Activated CD8-positive, alpha-beta T cell treated with anti-CD3 and anti-CD28 coated beads, Interleukin-2, amount 10 ng/mL, durations not matched to agents 7 days and 5 days (primary cell): ENCODE measurements around the gene ZNF691. TPM values are rescaled to one million over a fixed set of nuclear protein-coding genes. Genes with fewer than 3 reads are reported as not detected.
"Not testable (repeated sequence)": the region's sequence is repeated elsewhere in the genome, so short reads cannot be mapped to it uniquely, and the experiment has no call there.

Experiments used
- ATAC-seq: fragments of 150-1000 bp; cut with Tn5 transposase; one replicate; pipeline ENCODE4 v1.10.0; 2021; ENCODE audit warnings: moderate library complexity
- CTCF ChIA-PET: fragments of 350-600 bp; sonication (Branson Sonifier 250); formaldehyde crosslinking; loops from one replicate; lab custom pipeline; 2021; ENCODE audit warnings: antibody characterized with exemption; lab: Charles Lee
- POLR2A ChIA-PET: fragments of 350-600 bp; sonication (Branson Sonifier 250); formaldehyde crosslinking; loops from one replicate; lab custom pipeline; 2021; ENCODE audit warnings: antibody characterized with exemption; lab: Charles Lee
- DNase-seq: peaks from one replicate; pipeline ENCODE4 v3.0.0-alpha.2; 2020
- H3K27ac Mint-ChIP-seq: one replicate; pipeline ENCODE4 v1.8.0; 2021; ENCODE audit warnings: mild to moderate bottlenecking, mixed read lengths
- H3K27me3 Mint-ChIP-seq: one replicate; pipeline ENCODE4 v1.8.0; 2021; ENCODE audit warnings: low read depth, mixed read lengths
- H3K36me3 Mint-ChIP-seq: one replicate; pipeline ENCODE4 v1.8.0; 2021; ENCODE audit warnings: low read depth, mixed read lengths
- H3K4me1 Mint-ChIP-seq: one replicate; pipeline ENCODE4 v1.8.0; 2021; ENCODE audit warnings: low read depth, mixed read lengths
- H3K4me3 Mint-ChIP-seq: one replicate; pipeline ENCODE4 v1.8.0; 2021; ENCODE audit warnings: mild to moderate bottlenecking, mixed read lengths
- H3K9me3 Mint-ChIP-seq: one replicate; pipeline ENCODE4 v1.8.0; 2022; ENCODE audit warnings: mixed read lengths; ENCODE audit not compliant: insufficient read depth
- total RNA-seq, 2 experiments: library from RNA; stranded (reverse); gene quantifications; one replicate each; pipeline ENCODE4 v1.2.3, GENCODE V29; 2021

ZNF691 gene
- total RNA-seq, 2 experiments from 2014 or later: 8.0 to 8.9 TPM

DNA sequence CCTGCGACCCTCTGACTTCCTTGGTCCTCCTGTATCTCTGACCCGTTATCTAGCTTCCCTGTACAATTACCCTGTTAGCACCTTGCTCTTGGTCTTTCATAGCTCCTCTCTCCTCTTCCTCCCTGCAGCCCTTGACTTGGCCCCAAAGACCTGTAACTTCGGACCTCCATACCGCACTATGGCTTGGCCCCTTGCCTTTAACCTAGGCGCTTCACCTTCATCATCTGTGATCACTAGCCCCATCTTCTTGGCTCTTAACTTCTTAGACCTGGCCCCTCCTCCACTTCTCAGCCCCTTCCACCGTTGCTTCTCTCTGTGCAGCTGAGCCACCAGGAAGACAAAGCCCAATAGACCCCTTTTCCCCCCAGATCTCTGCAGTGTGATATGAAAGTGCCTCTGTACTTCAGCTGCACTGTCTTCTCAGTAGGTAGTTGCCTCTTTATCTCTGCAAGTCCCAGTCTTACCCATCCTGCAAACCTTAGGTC, 740 bp downstream of the ZNF691 start:
- POLR2A ChIA-PET: interaction anchor here (1.5 to 4.1 kb wide), 3 partner anchors 11 to 80 kb away, joined by 3 to 28 read pairs (median 13); partner anchors contain the start of genes C1orf50, ERMAP, P3H1 and SVBP
- Mint-ChIP-seq H3K4me3 (peak overlapping the region; percentile 87), H3K9me3 (no peaks in the 10 kb centered on the region), H3K27ac (peak overlapping the region; percentile 80), H3K27me3 (no peaks in the 10 kb centered on the region), H3K4me1 (peaks cover 30% of the 10 kb centered on the region), H3K36me3 (peaks cover 29% of the 10 kb centered on the region)
- DNase-seq: peak; percentile 27
- CTCF ChIA-PET: interaction anchor here (0.5 to 4.6 kb wide), 16 partner anchors 9 to 226 kb away, joined by 3 to 22 read pairs (median 6); partner anchors contain the start of genes C1orf50, ERMAP, P3H1 and SVBP
- ATAC-seq: no peak

DNA sequence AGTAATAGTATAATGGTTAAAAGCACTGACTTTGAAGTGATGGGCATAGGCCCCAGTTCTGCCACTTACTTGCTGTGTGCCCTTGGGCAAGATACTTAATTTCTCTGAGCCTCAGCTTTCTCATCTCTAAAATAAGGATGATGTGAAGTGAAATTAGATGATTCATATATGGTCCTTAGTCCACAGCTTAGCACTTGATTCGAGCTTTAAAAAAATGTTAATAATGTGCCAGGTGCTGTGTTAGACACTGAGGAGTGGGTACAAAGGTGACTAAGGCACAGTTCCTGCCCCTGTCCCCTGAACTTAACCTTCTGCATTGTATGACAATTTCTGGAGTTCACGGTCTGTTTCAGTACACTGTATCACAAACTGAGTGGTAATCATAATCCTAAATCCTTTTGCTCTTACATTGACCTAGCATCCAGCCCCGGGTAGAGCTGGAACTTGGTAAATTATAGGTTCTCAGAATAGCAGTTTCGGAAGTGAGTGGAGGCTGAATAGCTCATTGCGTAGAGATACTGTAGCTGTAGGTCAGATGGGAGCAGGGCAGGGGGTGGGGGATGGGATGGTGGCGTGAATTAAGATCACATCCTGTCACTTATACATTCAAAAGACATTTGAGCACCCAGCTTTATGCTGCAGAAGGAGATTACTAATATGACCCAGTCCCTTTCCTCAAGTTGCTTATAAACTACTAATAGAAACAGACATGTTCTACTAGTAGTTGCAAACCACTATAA, 1.5 kb downstream of the ZNF691 start:
- ChIA-PET CTCF (interaction anchor here (0.5 to 4.6 kb wide), 9 partner anchors 9 to 225 kb away, joined by 3 to 21 read pairs (median 6); partner anchors contain the start of genes ERMAP and SVBP), POLR2A (interaction anchor here (2.9 to 4.1 kb wide), 2 partner anchors 31 to 81 kb away, joined by 13 to 28 read pairs; partner anchors contain the start of genes C1orf50, ERMAP, P3H1 and SVBP)
- Mint-ChIP-seq H3K27me3 (no peaks in the 10 kb centered on the region), H3K4me1 (peaks cover 30% of the 10 kb centered on the region), H3K9me3 (no peaks in the 10 kb centered on the region), H3K27ac (peak overlapping the region; percentile 80), H3K36me3 (peaks cover 35% of the 10 kb centered on the region), H3K4me3 (peak overlapping the region; percentile 87)
- DNase-seq (no peak), ATAC-seq (no peak)

DNA sequence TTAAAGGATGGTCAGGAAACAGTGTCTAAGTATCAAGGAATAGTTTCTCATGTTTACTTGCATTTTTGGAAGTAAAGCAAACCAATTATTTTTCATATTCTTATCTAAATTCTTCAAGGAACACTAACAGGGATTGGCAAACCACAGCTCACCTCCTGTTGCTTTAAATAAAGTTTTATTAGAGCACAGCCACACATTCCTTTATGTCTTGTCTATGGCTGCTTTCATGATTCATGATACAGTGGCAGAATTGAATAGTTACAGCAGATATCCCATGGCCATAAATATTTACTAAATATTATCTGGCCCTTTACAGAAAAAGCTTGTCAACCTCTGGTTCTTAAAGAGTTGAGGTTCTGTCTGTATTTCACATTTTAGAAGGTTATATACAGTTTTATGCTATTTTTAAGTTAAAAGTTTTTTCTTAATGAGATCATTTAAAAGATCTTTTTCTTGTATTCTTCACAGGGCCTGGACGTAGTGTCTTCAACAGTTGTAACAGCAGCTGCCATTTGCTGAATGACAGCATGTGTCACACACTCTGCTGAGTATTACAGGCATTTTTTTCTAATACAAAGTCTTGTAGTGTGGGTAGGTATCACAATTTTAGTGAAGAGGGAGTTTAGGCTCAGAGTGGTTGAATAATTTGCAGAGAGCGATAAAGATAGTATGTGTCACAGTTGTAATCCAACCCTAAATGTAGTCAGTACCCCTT, 2.6 kb downstream of the ZNF691 start:
- ATAC-seq: no peak
- H3K9me3 Mint-ChIP-seq: no peaks in the 10 kb centered on the region
- H3K4me3 Mint-ChIP-seq: no peak overlapping the region
- ChIA-PET POLR2A (interaction anchor here (2.9 to 4.1 kb wide), 2 partner anchors 32 to 82 kb away, joined by 13 to 28 read pairs; partner anchors contain the start of genes C1orf50, ERMAP, P3H1 and SVBP), CTCF (interaction anchor here (0.6 to 4.6 kb wide), 5 partner anchors 13 to 224 kb away, joined by 3 to 20 read pairs (median 4); no protein-coding TSS in a partner anchor)
- H3K4me1 Mint-ChIP-seq: peaks cover 30% of the 10 kb centered on the region
- no peak for DNase-seq
- no peak overlapping the region for H3K27ac Mint-ChIP-seq
- peaks cover 33% of the 10 kb centered on the region for H3K36me3 Mint-ChIP-seq
- H3K27me3 Mint-ChIP-seq: no peaks in the 10 kb centered on the region

DNA sequence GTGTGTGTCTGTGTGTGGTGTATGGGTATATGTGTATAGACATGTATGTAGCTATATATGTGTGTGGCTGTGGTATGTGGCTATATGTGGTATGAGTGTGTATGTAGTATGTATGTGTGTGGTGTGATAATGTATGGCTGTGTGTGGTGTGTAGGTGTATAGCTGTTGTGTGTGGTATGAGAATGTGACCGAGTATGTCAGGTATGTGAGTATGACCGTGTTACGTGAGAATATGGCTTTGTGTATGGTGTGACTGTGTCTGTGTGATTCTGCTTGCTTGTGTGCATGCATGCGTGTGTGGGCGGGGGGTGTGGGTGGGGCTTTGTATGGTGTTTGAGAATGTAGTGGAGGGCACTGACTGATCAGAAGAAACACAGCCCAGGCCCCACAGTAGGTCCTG, 3.5 kb downstream of the ZNF691 start:
- Mint-ChIP-seq H3K4me1 (peaks cover 30% of the 10 kb centered on the region), H3K27ac (peak overlapping the region; percentile 0), H3K27me3 (no peaks in the 10 kb centered on the region), H3K36me3 (peaks cover 34% of the 10 kb centered on the region), H3K4me3 (no peak overlapping the region), H3K9me3 (no peaks in the 10 kb centered on the region)
- ChIA-PET CTCF (interaction anchor here (0.6 to 2.2 kb wide), 2 partner anchors 54 to 73 kb away, joined by 3 to 4 read pairs; no protein-coding TSS in a partner anchor), POLR2A (no interaction called here)
- ATAC-seq (no peak), DNase-seq (no peak)

DNA sequence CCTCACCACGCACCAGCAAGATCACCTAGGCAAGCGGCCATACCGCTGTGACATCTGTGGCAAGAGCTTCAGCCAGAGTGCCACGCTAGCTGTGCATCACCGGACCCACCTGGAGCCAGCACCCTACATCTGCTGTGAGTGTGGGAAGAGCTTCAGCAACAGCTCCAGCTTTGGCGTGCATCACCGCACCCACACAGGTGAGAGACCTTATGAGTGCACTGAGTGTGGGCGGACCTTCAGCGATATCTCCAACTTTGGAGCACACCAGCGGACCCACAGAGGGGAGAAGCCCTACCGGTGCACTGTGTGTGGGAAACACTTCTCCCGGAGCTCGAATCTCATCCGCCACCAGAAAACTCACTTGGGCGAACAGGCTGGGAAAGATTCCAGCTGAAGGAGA, 5.0 kb downstream of the ZNF691 start:
- Mint-ChIP-seq H3K36me3 (peaks cover 36% of the 10 kb centered on the region), H3K27me3 (no peaks in the 10 kb centered on the region), H3K4me1 (peaks cover 25% of the 10 kb centered on the region), H3K4me3 (no peak overlapping the region), H3K9me3 (no peaks in the 10 kb centered on the region), H3K27ac (no peak overlapping the region)
- ATAC-seq: no peak
- POLR2A ChIA-PET: no interaction called here
- DNase-seq: no peak
- CTCF ChIA-PET: no interaction called here

DNA sequence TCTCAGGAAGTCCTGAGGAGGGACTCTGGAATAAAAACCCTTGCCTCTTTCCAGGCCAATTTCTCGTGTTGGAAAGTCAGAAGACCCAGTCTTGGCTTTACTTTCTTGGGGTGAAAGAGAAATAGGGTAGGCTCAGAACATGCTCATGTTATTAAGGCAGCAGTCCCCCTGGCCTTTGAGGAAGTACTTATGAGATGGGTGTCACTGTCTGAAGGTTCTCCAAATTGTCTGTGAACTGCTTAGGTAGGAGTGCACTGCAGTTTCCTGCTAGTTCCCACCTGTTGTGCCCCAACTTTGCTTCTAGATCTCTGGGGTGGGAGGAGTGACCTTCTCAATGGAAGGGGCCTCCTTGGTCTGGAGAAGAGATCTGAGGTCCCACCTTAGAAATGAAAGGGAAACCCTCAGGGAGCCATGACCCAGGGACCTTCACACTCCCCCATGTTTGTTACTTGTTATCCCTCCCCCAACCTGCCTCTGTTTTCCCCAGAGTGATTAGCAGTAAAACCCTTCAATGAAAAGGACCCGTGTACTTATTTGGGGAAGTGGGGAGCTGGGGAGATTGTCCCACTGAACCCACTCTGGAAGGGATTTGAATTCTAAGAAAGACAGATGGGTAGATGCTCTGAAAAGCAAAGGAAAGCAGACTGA, 5.7 kb downstream of the ZNF691 start:
- peaks cover 39% of the 10 kb centered on the region for H3K36me3 Mint-ChIP-seq
- ChIA-PET CTCF (no interaction called here), POLR2A (no interaction called here)
- H3K9me3 Mint-ChIP-seq: no peaks in the 10 kb centered on the region
- no peak overlapping the region for H3K4me3 Mint-ChIP-seq
- H3K27me3 Mint-ChIP-seq: no peaks in the 10 kb centered on the region
- ATAC-seq: no peak
- no peak overlapping the region for H3K27ac Mint-ChIP-seq
- peaks cover 24% of the 10 kb centered on the region for H3K4me1 Mint-ChIP-seq
- DNase-seq: no peak

DNA sequence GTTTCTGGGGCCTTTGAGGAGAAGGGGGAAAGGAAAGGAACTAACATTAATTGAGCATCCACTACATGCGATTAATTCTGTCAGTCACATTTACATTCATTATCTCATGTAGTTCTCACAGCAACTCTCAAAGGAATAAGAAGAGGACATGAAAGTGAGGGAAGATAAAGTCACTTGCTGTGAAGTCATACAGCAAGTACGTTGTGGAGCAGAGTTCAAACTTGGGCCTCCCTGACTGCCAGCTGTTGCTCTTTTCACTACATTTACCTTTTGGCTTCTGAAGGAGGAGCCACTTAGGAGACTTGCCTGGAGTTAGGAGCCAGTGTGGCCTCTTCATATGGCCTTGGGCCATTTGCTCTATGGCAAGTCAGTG, 6.2 kb downstream of the ZNF691 start:
- no peak for ATAC-seq
- peaks cover 42% of the 10 kb centered on the region for H3K36me3 Mint-ChIP-seq

DNA sequence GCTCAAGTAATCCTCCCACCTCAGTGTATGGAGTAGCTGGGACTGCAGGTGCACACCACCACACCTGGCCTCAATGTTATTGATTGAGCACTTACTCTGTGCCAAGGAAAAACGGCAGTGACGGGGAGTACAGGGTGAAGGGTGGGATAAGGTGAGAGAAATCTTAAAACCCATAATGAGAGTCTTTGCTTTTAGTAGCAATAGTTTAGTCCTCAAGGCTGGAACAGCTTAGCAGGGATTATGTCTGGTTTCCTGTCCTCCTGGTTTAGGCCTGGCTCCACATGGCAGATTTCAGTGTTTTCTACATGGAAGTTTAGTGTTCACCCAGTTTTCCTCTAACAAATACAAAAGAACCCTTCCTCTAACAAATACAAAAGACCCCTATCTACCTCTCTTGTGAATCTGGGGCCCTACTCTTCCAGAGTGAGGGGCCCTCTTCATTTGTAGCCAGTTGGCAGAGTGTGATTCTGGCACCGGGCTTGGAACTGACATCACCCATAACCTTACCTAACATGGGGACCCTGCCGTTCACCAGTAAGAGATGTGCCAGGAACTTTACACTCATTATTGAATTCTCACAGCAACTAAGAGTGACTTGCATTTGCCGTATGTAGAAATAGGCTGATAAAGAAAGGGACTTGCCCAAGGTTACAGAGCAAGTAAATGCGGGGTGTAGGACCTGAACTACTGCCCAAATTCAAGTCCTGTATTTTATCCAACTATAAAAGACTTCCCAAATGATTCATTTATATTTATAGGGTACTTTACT, 6.9 kb downstream of the ZNF691 start:
- Mint-ChIP-seq H3K36me3 (peaks cover 42% of the 10 kb centered on the region), H3K4me3 (no peak overlapping the region), H3K4me1 (peaks cover 11% of the 10 kb centered on the region), H3K9me3 (peaks cover 4% of the 10 kb centered on the region), H3K27me3 (no peaks in the 10 kb centered on the region), H3K27ac (no peak overlapping the region)
- DNase-seq (no peak), ATAC-seq (no peak)
- ChIA-PET CTCF (no interaction called here), POLR2A (no interaction called here)

More for the DNA sequence above, 6.2 kb downstream of the ZNF691 start:
- no peaks in the 10 kb centered on the region for H3K27me3 Mint-ChIP-seq
- no peak overlapping the region for H3K4me3 Mint-ChIP-seq
- no peak for DNase-seq
- ChIA-PET CTCF (no interaction called here), POLR2A (no interaction called here)
- H3K4me1 Mint-ChIP-seq: peaks cover 19% of the 10 kb centered on the region
- no peak overlapping the region for H3K27ac Mint-ChIP-seq
- peaks cover 4% of the 10 kb centered on the region for H3K9me3 Mint-ChIP-seq

DNA sequence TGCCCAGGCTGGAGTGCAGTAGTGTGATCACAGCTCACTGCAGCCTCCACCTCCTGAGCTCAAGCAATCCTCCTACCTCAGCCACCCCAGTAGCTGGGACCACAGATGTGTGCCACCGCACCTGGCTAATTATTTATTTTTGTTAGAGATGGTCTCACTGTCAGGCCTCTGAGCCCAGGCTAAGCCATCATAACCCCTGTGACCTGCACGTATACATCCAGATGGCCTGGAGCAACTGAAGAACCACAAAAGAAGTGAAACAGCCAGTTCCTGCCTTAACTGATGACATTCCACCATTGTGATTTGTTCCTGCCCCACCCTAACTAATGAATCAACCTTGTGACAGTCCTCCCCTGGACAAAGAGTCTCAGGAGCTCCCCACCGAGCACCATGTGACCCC, 10.1 kb downstream of the ZNF691 start:
- ATAC-seq, H3K9me3 Mint-ChIP-seq, POLR2A ChIA-PET, H3K4me1 Mint-ChIP-seq, H3K4me3 Mint-ChIP-seq, H3K27ac Mint-ChIP-seq, DNase-seq, CTCF ChIA-PET: not testable (repeated sequence)
- H3K27me3 Mint-ChIP-seq: peaks cover 15% of the 10 kb centered on the region
- peaks cover 24% of the 10 kb centered on the region for H3K36me3 Mint-ChIP-seq

DNA sequence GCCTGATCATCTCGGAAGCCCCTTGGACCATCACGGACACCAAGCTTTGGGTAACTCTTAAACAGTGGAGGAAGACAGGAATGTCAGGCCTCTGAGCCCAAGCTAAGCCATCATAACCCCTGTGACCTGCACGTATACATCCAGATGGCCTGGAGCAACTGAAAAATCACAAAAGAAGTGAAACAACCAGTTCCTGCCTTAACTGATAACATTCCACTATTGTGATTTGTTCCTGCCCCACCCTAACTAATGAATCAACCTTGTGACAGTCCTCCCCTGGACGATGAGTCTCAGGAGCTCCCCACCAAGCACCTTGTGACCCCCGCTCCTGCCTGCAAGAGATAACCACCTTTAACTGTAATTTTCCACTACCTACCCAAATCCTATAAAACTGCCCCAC, 13.0 kb downstream of the ZNF691 start:
- H3K27ac Mint-ChIP-seq, H3K4me3 Mint-ChIP-seq, POLR2A ChIA-PET, H3K4me1 Mint-ChIP-seq, H3K9me3 Mint-ChIP-seq, DNase-seq, ATAC-seq: not testable (repeated sequence)
- CTCF ChIA-PET: interaction anchor here (2.2 kb wide), 1 partner anchor 13 kb away, joined by 5 read pairs; the partner anchor contains the start of gene ZNF691
- Mint-ChIP-seq H3K36me3 (peaks cover 14% of the 10 kb centered on the region), H3K27me3 (peaks cover 20% of the 10 kb centered on the region)
